Stimulated activated CD8-positive, alpha-beta memory T cell treated with anti-CD3 and anti-CD28 coated beads, Interleukin-4, amount 100 ng/mL, for 24 hours (primary cell): ENCODE results near the gene BRF1.
"Not testable (repeated sequence)": the region's sequence is repeated elsewhere in the genome, so short reads cannot be mapped to it uniquely, and the experiment has no call there.

ENCODE experiments used
- DNase-seq: peaks from one replicate; pipeline ENCODE4 v3.0.0-alpha.2; 2020; ENCODE audit warnings: low read depth

Gene BRF1, protein sequence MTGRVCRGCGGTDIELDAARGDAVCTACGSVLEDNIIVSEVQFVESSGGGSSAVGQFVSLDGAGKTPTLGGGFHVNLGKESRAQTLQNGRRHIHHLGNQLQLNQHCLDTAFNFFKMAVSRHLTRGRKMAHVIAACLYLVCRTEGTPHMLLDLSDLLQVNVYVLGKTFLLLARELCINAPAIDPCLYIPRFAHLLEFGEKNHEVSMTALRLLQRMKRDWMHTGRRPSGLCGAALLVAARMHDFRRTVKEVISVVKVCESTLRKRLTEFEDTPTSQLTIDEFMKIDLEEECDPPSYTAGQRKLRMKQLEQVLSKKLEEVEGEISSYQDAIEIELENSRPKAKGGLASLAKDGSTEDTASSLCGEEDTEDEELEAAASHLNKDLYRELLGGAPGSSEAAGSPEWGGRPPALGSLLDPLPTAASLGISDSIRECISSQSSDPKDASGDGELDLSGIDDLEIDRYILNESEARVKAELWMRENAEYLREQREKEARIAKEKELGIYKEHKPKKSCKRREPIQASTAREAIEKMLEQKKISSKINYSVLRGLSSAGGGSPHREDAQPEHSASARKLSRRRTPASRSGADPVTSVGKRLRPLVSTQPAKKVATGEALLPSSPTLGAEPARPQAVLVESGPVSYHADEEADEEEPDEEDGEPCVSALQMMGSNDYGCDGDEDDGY

DNA sequence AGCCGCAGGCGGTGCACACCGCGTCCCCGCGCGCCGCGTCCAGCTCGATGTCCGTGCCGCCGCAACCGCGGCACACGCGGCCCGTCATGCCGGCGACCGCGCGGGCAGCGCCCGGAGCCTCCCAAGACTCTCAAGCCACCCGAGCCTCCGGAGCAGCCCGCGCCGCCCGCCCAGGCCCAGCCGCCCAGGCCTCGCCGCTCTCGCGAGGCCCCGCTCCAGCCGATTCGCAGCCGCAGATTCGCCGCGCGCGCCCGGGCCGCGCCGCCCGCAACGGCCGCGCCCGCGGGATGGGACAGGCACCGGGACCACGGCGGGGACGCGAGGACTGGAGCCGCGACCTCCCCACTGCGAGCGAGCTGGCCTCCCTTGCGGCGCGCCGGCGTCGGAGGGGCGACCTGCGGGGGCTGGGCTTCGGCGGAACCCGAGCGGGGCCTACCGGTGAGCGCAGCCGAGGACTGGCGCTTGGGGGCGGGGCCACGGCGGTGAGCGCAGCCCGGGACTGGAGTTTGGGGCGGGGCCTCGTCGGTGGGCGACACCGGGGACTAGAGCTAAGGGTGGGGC lies at the start of gene BRF1:
Gene BRF1 (minus strand): TSS at position 460 of the 561 bp plus-strand sequence. CDS start 372 bp downstream, at position 88.
- DNase-seq: peak; percentile 96

DNA sequence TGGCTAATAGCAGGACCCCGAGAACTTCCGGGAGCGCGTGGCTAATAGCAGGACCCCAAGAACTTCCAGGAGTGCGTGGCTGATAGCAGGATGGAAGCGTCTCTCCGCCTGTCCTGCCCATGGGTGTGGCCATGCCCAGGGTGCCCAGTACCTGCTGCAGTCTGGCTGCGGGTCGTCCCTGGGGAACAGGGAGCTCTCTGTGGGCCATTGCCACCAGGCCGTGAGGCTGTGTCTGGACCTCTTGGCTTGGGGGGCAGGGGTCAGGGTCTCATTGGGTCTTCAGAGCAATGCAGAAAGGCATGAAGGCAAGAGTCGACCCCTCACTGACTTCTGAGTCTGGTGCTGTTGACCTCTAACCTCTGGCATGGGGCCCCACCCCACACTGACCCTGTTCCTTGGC lies 49.2 kb upstream of the BRF1 start:
- no peak for DNase-seq

- no peak for DNase-seq
Measured at GRCh38 chr14:105348945-105349699, 48.3 kb upstream of the BRF1 start.

DNA sequence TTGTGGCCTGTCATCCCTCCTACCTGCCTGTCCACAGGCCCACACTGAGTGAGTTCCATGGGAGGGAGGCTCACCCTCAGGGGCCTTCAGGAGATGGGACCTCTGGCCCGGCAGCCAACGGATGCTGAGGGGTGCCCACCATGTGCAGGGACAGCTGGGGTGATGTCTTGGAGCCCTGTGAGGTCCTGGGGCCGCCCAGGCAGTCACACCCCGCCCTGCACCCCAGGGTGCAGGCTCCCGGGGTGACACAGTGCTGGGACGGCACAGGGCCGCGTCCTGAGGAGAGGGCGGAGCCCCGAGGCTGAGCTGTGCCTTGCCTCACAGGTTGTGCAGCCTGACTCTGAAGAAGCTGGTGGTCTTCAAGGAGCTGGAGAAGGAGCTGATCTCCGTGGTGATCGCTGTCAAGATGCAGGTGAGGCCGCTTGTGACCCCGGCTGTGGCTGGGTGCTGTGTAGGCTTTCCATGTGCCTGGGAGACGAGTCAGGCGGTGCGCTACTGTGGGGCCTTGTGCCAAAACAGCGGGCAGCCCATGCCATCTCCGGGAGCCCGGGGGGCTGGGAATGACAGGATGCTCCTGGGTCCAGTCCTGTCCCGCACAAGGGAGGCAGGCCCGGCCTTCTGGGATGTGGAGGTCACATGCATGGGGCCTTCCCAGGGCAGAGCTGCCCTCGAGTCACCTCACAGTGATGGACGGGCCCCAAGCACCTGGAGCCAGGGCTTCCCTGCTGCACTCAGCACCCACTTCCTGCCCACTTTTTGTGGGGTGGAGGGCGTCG lies 47.6 kb upstream of the BRF1 start:
- no peak for DNase-seq

DNA sequence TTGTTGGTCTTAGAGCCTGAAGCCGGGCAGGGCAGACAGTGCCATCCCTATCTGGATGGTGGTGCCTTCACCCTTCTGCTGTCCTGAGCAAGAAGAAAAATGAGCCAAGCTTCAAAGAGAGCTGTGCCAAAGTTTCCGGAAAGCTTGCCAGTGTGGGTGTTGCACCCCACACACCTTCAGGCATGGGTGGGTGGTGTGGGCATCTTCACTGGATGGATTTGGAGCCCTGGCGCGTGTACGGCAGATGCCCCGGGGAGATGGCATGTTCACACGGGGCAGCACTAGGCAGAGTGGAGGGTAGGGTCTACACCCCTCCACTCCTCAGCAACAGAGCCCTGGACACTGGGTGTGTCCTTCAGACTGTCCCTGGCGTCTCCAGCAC lies 46.8 kb upstream of the BRF1 start:
- DNase-seq: no peak

- DNase-seq: no peak
Measured at GRCh38 chr14:105346876-105347586, 46.2 kb upstream of the BRF1 start.

DNA sequence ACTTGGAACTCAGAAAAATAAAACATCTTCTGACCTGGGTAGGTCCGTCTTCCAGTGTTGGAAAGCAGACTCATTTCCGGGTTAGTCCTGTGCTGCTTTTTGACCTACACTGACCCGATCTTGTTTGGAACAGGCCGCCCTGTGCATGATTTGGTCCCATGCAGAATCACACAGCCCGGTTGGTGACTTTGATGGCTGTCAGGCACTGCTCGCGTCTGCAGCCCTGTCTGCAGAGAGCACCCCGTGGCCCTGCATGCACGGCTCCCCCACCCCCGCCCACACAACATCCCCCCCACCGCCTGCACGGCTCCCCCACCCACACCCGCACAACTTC lies 45.4 kb upstream of the BRF1 start:
- DNase-seq: no peak

- no peak for DNase-seq
Measured at GRCh38 chr14:105343194-105343593, 42.4 kb upstream of the BRF1 start.

GRCh38 chr14:105340821-105341733 lies 40.3 kb upstream of the BRF1 start:
- no peak for DNase-seq

DNA sequence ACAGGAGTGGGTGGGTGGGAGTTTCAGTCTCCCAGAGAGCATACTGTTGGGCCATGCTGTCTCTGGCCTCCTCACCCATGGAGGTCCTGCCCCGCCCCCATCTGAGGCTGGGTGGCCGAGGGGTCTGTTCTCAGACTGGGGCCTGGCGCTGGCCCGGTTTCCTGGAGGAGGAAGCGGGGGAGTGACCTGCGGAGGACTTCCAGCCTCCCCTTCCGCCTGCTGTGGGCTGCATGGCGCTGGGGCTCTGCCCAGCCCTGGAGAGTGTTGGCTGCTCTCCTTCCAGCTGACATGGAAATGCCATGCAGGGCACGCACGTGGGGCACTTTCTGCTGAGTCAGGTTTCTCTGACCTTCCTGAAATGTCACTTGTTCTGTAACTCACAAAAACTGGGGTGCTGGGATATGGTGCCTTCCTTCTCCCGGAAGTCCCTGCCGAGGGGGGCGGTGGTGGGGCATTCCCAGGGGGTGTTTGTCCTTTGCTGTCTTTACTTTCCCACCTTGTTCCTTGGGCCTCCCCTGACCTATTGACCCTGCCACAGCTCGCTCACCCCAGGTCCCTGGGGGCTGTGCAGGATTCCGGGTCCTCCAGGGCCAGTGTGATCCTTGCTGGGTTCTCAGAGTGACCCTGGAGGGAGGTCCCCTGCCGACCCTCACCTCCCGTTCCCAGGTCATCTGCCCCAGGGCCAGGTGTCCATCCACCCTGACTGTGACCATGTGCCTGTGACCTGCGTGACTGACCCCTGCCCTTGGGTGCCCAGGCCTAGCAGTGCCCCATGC lies 37.4 kb upstream of the BRF1 start:
- DNase-seq: no peak

DNA sequence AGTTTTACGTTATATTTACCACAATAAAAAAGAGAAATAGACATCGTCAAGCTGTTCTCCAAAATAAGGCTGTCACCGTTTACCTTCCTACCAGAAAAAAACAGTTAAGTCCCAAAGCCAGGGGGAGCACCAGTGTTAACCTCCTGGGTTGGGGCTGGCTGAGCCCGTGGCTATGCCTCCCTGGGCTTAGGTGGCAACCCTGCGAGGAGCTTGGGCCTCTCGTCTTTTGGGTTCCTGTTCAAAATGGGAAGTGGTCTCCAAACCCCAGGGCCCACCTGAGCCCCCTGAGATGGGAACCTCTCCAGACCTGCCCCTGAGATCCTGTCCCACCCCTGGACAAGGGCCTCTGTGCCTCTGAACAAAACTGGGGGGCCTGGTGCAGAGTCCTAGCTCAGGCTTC lies 36.6 kb upstream of the BRF1 start:
- no peak for DNase-seq

GRCh38 chr14:105336477-105337287 lies 35.9 kb upstream of the BRF1 start:
- no peak for DNase-seq

DNA sequence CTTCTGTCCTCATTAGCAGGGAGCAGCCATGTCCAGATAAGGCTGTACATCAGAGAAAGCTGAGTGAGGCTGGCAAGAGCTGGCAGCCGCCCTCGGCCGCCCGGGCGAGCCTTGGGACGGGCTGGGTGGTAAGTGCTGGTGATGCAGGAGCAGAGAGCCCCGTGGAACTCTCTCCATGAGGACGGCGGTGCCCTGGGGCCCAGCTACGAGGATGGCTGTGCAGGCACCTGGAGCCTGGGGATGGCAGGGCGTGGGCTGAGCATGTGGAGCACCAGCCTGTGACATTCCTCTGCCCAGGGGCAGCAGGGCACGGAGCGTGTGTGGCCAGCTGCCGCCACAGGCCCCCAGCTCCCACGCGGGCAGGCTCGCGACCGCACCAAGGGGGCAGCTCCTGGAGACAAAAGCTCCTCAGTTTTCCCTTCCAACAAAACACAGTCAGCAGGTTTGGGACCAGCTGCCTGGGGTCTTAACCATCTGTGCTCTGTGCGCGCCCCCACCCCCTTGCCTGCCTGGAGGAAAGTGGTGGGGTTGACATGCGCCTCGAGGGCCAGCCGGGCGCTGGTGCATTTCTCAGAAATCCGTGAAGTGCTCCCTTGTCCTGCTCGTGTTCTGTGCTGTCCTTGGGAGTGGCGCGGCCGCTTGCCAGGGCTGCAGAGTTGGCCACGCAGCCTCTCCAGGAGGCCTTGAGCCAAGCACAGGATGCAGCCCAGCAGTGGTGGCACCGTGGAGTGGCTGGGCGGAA lies 35.1 kb upstream of the BRF1 start:
- DNase-seq: no peak

DNA sequence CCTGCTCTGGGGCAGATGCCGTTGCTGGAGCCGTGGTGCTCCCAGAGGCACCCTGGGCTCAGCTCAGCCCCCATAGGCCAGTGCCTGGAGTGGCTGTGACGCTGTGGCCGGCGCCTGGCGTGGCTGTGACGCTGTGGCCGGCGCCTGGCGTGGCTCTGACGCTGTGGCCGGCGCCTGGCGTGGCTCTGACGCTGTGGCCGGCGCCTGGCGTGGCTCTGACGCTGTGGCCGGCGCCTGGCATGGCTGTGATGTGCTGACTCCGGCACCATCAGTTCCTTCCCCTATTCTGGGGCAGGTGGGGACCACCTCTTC lies 34.4 kb upstream of the BRF1 start:
- DNase-seq: not testable (repeated sequence)

- DNase-seq: no peak
Measured at GRCh38 chr14:105334383-105335230, 33.8 kb upstream of the BRF1 start.

- no peak for DNase-seq
Measured at GRCh38 chr14:105333613-105334364, 33.0 kb upstream of the BRF1 start.
